HepG2 (cell line): ENCODE results near the gene KCNMA1. TPM values are rescaled to one million over a fixed set of nuclear protein-coding genes. Genes with fewer than 3 reads are reported as not detected.

ENCODE experiments used
- ATAC-seq: fragments of 200-7000 bp; cut with Tn5 transposase; 3 replicates; pipeline ENCODE4 v1.9.1; 2020; ENCODE audit warnings: mild to moderate bottlenecking, moderate library complexity
- BruUV-seq: library from RNA; stranded (reverse); fragments of 400-500 nt; replicated peaks from 2 replicates; lab custom pipeline; 2021; lab: Mats Ljungman, UMichigan
- CTCF ChIA-PET: fragments of 300-600 bp; formaldehyde crosslinking; extraction: SDS; loops from one replicate; lab custom pipeline; 2021; ENCODE audit warnings: low total read pairs, inconsistent platforms, low intra/inter-chr PET ratio; lab: Yijun Ruan, JAX
- POLR2A ChIA-PET: fragments of 350-600 bp; sonication (Branson Sonifier 250); formaldehyde crosslinking; loops from one replicate; lab custom pipeline; 2020; ENCODE audit warnings: antibody characterized with exemption, inconsistent platforms; lab: Yijun Ruan, JAX
- DNase-seq: peaks from one replicate; pipeline ENCODE4 v3.0.0-alpha.2; 2015; ENCODE audit warnings: low spot score
- FAIRE-seq: peaks from 3 replicates; lab custom pipeline; 2011; peaks lifted over from hg19 to GRCh38; lab: Jason Lieb, UNC
- H2AFZ ChIP-seq: one replicate; pipeline ENCODE4 v1.6.1; 2011; ENCODE audit warnings: low read length, inconsistent platforms
- H3K27ac ChIP-seq: fragments of 300-600 bp; 3 replicates; pipeline ENCODE4 v1.8.0; 2011; ENCODE audit warnings: mixed run types, mild to moderate bottlenecking, mixed read lengths, low read length, inconsistent platforms; ENCODE audit not compliant: insufficient read depth; ENCODE audit errors: extremely low read length
- H3K27me3 ChIP-seq, 2 experiments: fragments of 200-600 bp in 1 of 2; 2 replicates in 1 of 2; 3 replicates in 1 of 2; pipeline versions ENCODE4 v1.6.0 to v1.8.0; 2011; ENCODE audit warnings: low read length in 2 of 2, mild to moderate bottlenecking in 2 of 2, moderate library complexity in 2 of 2, inconsistent platforms in 1 of 2; ENCODE audit not compliant: insufficient read depth in 2 of 2, control insufficient read depth in 1 of 2
- H3K36me3 ChIP-seq, 2 experiments: fragments of 200-600 bp in 1 of 2; replicated peaks in 1 of 2; 2 replicates in 1 of 2; 3 replicates in 1 of 2; pipeline versions ENCODE4 v1.5.1 to v1.8.0; 2011; ENCODE audit warnings: low read length in 2 of 2, inconsistent platforms in 1 of 2; ENCODE audit not compliant: insufficient read depth in 2 of 2, control insufficient read depth in 1 of 2
- H3K4me1 ChIP-seq: 2 replicates; pipeline ENCODE4 v1.5.1; 2012; ENCODE audit warnings: low read length, inconsistent platforms; ENCODE audit not compliant: insufficient read depth
- H3K4me2 ChIP-seq: 2 replicates; pipeline ENCODE4 v1.6.0; 2011; ENCODE audit warnings: low read depth, low read length, inconsistent platforms
- H3K4me3 ChIP-seq, 3 experiments: fragments of 200-600 bp in 1 of 3; sonication (generic), shearing (Covaris generic) in 1 of 3; replicated peaks in 1 of 3; 2 replicates each; pipeline ENCODE4 v1.5.1; 2011 to 2016; ENCODE audit warnings: low read length in 3 of 3, inconsistent platforms in 2 of 3, low read depth in 2 of 3, mild to moderate bottlenecking in 2 of 3, control low read depth in 1 of 3, mixed read lengths in 1 of 3; ENCODE audit not compliant: insufficient read depth in 1 of 3
- H3K79me2 ChIP-seq: one replicate; pipeline ENCODE4 v1.6.1; 2011; ENCODE audit warnings: low read length, inconsistent platforms; ENCODE audit not compliant: insufficient read depth
- H3K9ac ChIP-seq: 2 replicates; pipeline ENCODE4 v1.6.0; 2011; ENCODE audit warnings: mild to moderate bottlenecking, low read depth, low read length, inconsistent platforms; ENCODE audit not compliant: insufficient read depth
- H3K9me3 ChIP-seq: 2 replicates; pipeline ENCODE4 v1.5.1; 2012; ENCODE audit warnings: mild to moderate bottlenecking, low read length
- H4K20me1 ChIP-seq: 2 replicates; pipeline ENCODE4 v1.6.0; 2011; ENCODE audit warnings: inconsistent platforms, mild to moderate bottlenecking, low read length, moderate library complexity; ENCODE audit not compliant: insufficient read depth
- CHD4 ChIP-seq: fragments of 200-600 bp; sonication (generic); IDR thresholded peaks from 2 replicates; pipeline ENCODE4 v1.7.0; 2017; ENCODE audit warnings: mild to moderate bottlenecking, low read length, borderline replicate concordance
- GPN1 ChIP-seq: sonication (generic); formaldehyde crosslinking; IDR thresholded peaks from 2 replicates; pipeline ENCODE4 v1.5.1; 2020; ENCODE audit warnings: missing genetic modification reagents, borderline replicate concordance
- HMG20A ChIP-seq: IDR thresholded peaks from 2 replicates; pipeline ENCODE4 v1.6.1; 2016; ENCODE audit warnings: borderline replicate concordance
- HMGA1 ChIP-seq: sonication (generic); formaldehyde crosslinking; conservative IDR thresholded peaks from 2 replicates; pipeline ENCODE4 v1.4.0; 2020; ENCODE audit warnings: missing genetic modification reagents
- MEIS2 ChIP-seq: sonication (generic); formaldehyde crosslinking; IDR thresholded peaks from 2 replicates; pipeline ENCODE4 v1.9.0; 2021; ENCODE audit warnings: mild to moderate bottlenecking, missing genetic modification reagents
- MXD3 ChIP-seq: IDR thresholded peaks from 2 replicates; pipeline ENCODE4 v1.6.1; 2016; ENCODE audit warnings: mild to moderate bottlenecking, missing biosample characterization, missing genetic modification reagents
- NCOA5 ChIP-seq: sonication (generic); formaldehyde crosslinking; IDR thresholded peaks from 2 replicates; pipeline ENCODE4 v1.4.0; 2020; ENCODE audit warnings: missing genetic modification reagents
- RNF2 ChIP-seq: fragments of 450-650 bp; conservative IDR thresholded peaks from 2 replicates; pipeline ENCODE4 v1.6.1; 2016; ENCODE audit warnings: low read depth
- SIX1 ChIP-seq: sonication (generic); formaldehyde crosslinking; IDR thresholded peaks from 2 replicates; pipeline ENCODE4 v1.4.0; 2020; ENCODE audit warnings: missing genetic modification reagents, borderline replicate concordance
- SUZ12 ChIP-seq: fragments of 150-350 bp; IDR thresholded peaks from 2 replicates; pipeline ENCODE4 v1.6.1; 2014; ENCODE audit warnings: low read depth, low read length
- TAF1 ChIP-seq: sonication (generic); formaldehyde crosslinking; IDR thresholded peaks from 2 replicates; pipeline ENCODE4 v1.4.0; 2020; ENCODE audit warnings: missing genetic modification reagents
- ZNF317 ChIP-seq: sonication (generic); formaldehyde crosslinking; IDR thresholded peaks from 2 replicates; pipeline ENCODE4 v1.5.0; 2020; ENCODE audit warnings: mild to moderate bottlenecking, missing genetic modification reagents
- ZNF451 ChIP-seq: sonication (generic); formaldehyde crosslinking; IDR thresholded peaks from 2 replicates; pipeline ENCODE4 v1.5.0; 2020; ENCODE audit warnings: mild to moderate bottlenecking, missing genetic modification reagents
- ZNF460 ChIP-seq: sonication (generic); formaldehyde crosslinking; IDR thresholded peaks from 2 replicates; pipeline ENCODE4 v1.5.1; 2020; ENCODE audit warnings: missing genetic modification reagents, mild to moderate bottlenecking, borderline replicate concordance
- ZNF501 ChIP-seq: sonication (generic); formaldehyde crosslinking; IDR thresholded peaks from 2 replicates; pipeline ENCODE4 v1.5.1; 2020; ENCODE audit warnings: mild to moderate bottlenecking, moderate library complexity, missing genetic modification reagents
- ZNF83 ChIP-seq: sonication (generic); formaldehyde crosslinking; IDR thresholded peaks from 2 replicates; pipeline ENCODE4 v1.4.0; 2020; ENCODE audit warnings: missing genetic modification reagents, mild to moderate bottlenecking, borderline replicate concordance
- ZUFSP ChIP-seq: sonication (generic); formaldehyde crosslinking; IDR thresholded peaks from 2 replicates; pipeline ENCODE4 v1.9.0; 2021; ENCODE audit warnings: missing genetic modification reagents, mild to moderate bottlenecking, borderline replicate concordance
- WGBS: methylation state at CpG from one replicate; pipeline ENCODE4 v1.1.6; 2017; ENCODE audit warnings: low lambda C conversion rate; 5-methylcytosine and 5-hydroxymethylcytosine counted together
- in situ Hi-C: cut with HindIII; loops from 2 replicates; pipeline ENCODE4 v1.10.0; 2017; ENCODE audit warnings: low pct_unique_long_range_greater_than_20kb; ENCODE audit not compliant: extremely low pct_ligation_motif_present
- intact Hi-C: fragments of 100-400 bp; cut with micrococcal nuclease; formaldehyde crosslinking; loops from one replicate; pipeline ENCODE4 v1.10.0; 2022; ENCODE audit not compliant: unreplicated experiment
- polyA plus RNA-seq, 8 experiments: library from polyadenylated mRNA; depleted of rRNA in 3 of 8; stranded (reverse) in 7 of 8; unstranded in 1 of 8; fragments of >200 nt; fragmentation: Illumina TruSeq in 4 of 8; extraction: Trizol in 4 of 8; gene quantifications; 2 replicates each; pipeline versions ENCODE4 v1.2.1 to v1.2.3, GENCODE V29; 2011 to 2016; ENCODE audit warnings: low read depth in 4 of 8, missing spikeins in 1 of 8, mixed read lengths in 1 of 8; ENCODE audit not compliant: insufficient read depth in 1 of 8
- total RNA-seq, 5 experiments: library from RNA; depleted of rRNA; stranded (reverse); fragments of >200 nt; fragmentation: Illumina TruSeq; extraction: Trizol; gene quantifications; 2 replicates each; pipeline ENCODE4 v1.2.3, GENCODE V29; 2016; ENCODE audit warnings: low read depth in 1 of 5

Gene KCNMA1
- total and polyA plus RNA-seq, 2 of the 13 experiments (the other 11 are each of a cell fraction or from before 2014, with no cell fraction given), result 0.02 TPM; not detected in 1

- no peak for ATAC-seq
- in situ Hi-C loops, result no loop called here
- no TSS peak for BruUV-seq
- no peak overlapping the region for H3K9ac ChIP-seq
- H4K20me1 ChIP-seq, result no peaks in the 10 kb centered on the region
- H3K9me3 ChIP-seq, result no peaks in the 10 kb centered on the region
- H3K79me2 ChIP-seq, result no peaks in the 10 kb centered on the region
- TF ChIP-seq CHD4, result no peak
- no peak for TF ChIP-seq ZNF501
- no peak for TF ChIP-seq ZNF451 (CRISPR knock-in tag)
- no peak for TF ChIP-seq SUZ12
- TF ChIP-seq MEIS2, result no peak
- no peak for TF ChIP-seq ZNF317
- TF ChIP-seq HMG20A (CRISPR knock-in tag), result no peak
- TF ChIP-seq ZNF460 (CRISPR knock-in tag), result no peak
- no peak for TF ChIP-seq ZNF83 (CRISPR knock-in tag)
- no peak for TF ChIP-seq HMGA1 (CRISPR knock-in tag)
- TF ChIP-seq GPN1 (CRISPR knock-in tag), result no peak
- no peak for TF ChIP-seq SIX1 (CRISPR knock-in tag)
- no peak for TF ChIP-seq MXD3 (CRISPR knock-in tag)
- no peak for TF ChIP-seq RNF2
- no peak for TF ChIP-seq NCOA5 (CRISPR knock-in tag)
- no peak for TF ChIP-seq ZUFSP
- no peak for TF ChIP-seq TAF1 (CRISPR knock-in tag)
- TF ChIP-seq, all 625 proteins: peak for 0
- H3K4me2 ChIP-seq, result no peak overlapping the region
- no peaks in the 10 kb centered on the region for H3K4me1 ChIP-seq
- no peak overlapping the region for H3K4me3 ChIP-seq
- no peak overlapping the region for H2AFZ ChIP-seq
- intact Hi-C loops, result no loop called here
- H3K27me3 ChIP-seq, result peaks cover 0 to 4% of the 10 kb centered on the region in 2 experiments; a peak in 1 of 5 replicates
- H3K36me3 ChIP-seq, result no peaks in the 10 kb centered on the region
- no peak overlapping the region for H3K27ac ChIP-seq
- no peak for FAIRE-seq
- no peak for DNase-seq
- POLR2A ChIA-PET, result no interaction called here
- 48% methylated on average over 1 of the region's 1 CpG for WGBS
- CTCF ChIA-PET, result no interaction called here
These were observed 96.4 kb downstream of the KCNMA1 start for GRCh38 chr10:77541247-77541646.
